Stimulated activated naive CD4-positive, alpha-beta T cell treated with Interleukin-2 at 50 U/mL for 16 hours (primary cell): Measurements from ENCODE around the gene EMILIN3.

ENCODE experiments used
- DNase-seq: peaks from one replicate; lab custom pipeline; 2025; lab: John Stamatoyannopoulos, UW

EMILIN3 gene

GRCh38 chr20:41344938-41345728, 21.5 kb downstream of the EMILIN3 start:
- DNase-seq: no peak

- no peak for DNase-seq
Observed at GRCh38 chr20:41344477-41344876, 22.1 kb downstream of the EMILIN3 start.

DNA sequence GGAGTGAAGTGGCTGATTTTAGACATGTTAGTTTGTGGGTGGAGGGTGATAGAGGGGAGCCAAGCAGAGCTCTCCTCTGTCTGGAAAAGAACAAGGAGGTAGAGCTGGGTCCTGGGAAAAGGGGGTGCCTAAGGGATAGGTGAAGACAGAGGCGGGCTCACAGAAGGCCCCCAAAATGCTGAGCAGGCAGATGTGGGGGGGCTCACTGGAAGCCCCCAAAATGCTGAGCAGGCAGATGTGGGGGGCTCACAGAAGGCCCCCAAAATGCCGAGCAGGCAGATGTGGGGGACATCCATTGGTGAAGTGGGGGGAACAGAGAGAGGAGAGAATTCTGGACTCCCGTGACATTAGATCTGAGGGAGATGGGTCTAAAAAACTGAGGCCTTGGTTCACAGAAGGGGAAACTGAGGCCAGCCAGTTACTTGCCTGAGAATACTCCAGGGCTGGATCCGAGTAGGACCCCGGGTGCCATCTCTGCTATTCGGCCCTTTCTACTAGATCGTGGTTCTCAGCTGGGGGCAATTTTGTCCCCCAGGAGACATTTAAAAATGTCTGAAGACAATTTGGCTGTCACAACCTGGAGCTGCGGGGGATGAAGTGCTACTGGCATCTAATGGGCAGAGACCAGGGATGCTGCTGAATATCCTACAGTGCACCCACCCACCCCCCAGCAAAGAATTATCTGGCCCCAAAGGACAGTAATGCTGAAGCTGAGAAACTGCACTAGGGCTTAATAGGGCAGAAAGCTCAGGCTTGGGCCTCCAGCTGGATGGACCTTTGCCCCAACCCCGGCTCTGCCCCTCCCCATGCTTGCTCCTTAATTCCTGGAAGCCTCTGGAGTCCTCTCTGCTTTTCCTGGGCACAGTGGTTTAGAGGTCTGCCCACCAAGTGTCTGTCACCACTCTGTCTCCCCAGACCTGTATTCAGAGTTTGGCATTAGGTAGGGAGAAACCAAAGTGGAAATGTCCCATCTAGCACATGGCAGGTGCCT, 23.8 kb downstream of the EMILIN3 start:
- no peak for DNase-seq

GRCh38 chr20:41340327-41341055, 26.1 kb downstream of the EMILIN3 start, which contains the start of gene LPIN3:
Gene LPIN3, plus strand, starts transcription at chr20:41340821. Its CDS starts 4,983 bp downstream, at chr20:41345804.
- DNase-seq: peak; percentile 7

DNA sequence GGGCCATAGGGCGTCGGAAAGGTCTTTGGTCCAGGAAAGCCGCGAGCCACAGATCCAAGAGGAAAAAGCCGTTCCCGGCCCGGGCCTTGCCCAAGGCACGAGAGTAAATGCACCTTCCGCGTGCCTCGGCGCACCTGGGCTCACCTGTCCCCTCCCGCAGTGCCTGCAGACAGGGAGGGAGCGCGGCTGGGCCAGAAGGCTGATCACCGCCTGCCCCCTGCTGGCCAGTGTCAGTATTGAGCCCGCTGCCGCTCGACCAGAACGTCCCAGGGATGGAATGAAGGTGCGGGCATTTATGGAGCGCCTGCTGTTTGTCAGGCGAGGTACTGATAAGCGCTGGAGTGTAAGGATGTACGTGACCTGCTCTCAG, 26.7 kb downstream of the EMILIN3 start:
- peak; percentile 73 for DNase-seq

- DNase-seq: no peak
Observed at GRCh38 chr20:41336711-41337492, 29.7 kb downstream of the EMILIN3 start.

- DNase-seq: no peak
Observed at GRCh38 chr20:41335591-41335990, 31.0 kb downstream of the EMILIN3 start.

- no peak for DNase-seq
Observed at GRCh38 chr20:41334443-41335421, 31.9 kb downstream of the EMILIN3 start.

- DNase-seq: no peak
Observed at GRCh38 chr20:41334036-41334435, 32.6 kb downstream of the EMILIN3 start.

DNA sequence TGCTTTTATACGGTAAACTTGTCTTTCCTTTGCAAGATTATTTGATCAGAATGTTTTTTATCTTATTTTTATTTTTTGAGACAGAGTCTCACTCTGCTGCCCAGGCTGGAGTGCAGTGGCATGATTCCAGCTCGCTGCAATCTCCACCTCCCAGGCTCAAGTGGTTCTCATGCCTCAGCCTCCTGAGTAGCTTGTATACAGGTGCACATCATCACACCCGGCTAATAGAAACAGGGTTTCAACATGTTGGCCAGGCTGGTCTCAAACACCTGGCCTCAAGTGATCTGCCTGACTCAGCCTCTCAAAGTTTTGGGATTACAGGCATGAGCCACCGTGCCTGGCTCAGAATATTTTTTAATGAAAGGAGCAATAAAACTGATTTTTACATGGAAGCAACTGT, 34.9 kb downstream of the EMILIN3 start:
- no peak for DNase-seq

GRCh38 chr20:41330941-41331340, 35.7 kb downstream of the EMILIN3 start:
- no peak for DNase-seq

DNA sequence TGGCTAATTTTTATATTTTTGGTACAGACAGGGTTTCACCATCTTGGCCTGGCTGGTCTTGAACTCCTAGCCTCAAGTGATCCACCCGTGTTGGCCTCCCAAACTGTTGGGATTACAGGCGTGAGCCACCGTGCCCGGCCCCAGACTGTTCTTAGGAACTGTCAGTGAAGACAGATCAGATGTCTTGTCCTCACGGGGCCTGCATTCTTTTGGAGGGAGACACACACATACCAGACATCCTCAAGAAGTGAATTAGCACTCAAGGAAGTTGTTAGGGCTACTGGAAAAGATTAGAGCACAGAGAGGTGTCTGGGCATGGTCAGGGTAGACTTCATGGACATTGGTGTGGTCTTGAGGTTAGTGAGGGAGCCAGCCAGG, 36.3 kb downstream of the EMILIN3 start:
- no peak for DNase-seq

GRCh38 chr20:41329435-41330342, 36.9 kb downstream of the EMILIN3 start:
- peak; percentile 38 for DNase-seq

GRCh38 chr20:41327178-41327577, 39.4 kb downstream of the EMILIN3 start:
- no peak for DNase-seq

DNA sequence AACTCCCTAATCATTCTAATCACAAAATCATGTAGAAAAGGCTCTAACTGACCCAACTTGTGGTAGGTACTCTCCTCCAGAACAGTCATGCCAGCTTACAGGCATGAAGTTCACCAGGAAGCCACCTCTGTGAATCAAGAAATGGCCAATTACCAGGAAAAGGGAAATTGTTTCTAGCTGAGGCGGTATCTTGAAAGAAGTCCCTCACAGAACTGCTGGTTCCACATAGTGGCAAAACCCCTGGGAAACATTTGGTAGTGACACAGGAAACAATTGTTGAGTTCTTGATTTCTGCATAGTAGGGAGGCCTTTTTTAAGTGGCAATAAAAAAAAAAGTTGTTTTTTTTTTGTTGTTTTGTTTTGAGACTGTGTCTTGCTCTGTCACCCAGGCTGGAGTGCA, 45.6 kb downstream of the EMILIN3 start:
- DNase-seq: no peak

GRCh38 chr20:41320441-41320840, 46.2 kb downstream of the EMILIN3 start:
- no peak for DNase-seq

DNA sequence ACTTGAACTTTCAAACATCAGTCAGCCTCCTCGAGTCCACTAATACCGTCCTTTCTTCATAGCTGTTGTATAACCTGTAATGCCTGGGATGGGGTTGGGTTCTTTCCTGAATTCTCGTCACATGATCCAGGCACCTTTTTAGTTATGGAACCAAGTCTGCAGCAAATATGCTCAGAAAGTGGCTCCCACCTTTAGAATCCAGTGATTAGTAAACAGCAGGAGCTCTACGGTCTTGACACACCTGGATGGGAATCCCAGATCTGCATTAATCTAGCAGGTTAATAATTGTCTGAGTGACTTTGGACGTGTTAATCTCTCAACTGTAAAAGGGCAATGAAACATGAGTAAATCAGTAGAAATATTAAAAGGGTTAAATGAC, 48.4 kb downstream of the EMILIN3 start:
- no peak for DNase-seq

DNA sequence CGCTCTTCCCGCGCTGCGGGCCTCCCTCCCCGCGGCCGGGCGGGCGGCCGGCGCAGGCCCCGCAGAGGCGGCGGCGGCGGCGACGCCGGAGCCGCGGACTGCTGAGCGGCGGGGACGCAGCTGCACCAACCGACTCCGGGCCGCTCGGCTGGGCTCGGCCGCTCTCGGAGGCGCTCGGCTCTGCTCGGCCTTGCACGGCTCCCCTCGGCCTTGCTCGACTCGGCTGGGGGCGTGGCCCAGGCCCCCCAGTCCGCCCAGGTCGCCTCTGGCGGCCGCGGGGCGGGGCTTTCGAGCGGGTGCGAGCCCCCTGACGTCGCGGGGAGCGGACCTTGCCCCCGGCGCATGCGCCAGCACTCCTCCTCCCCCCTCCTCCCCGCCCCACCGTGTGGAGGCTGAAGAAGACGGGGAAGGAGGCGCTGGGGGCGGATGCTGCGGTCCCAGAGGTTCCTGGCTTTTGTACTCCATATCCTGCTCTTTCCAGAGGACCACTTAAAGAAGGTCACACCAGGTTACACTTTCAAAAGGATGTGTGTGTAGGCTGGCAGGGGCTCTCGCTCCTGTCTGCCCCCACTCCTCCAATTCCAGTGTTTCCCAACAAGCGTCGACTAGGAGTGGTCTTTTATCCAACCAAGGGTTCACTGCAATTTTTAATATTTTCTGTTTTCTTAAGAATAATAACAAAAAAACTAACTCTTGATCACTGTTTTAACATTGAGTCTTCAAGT, 48.9 kb downstream of the EMILIN3 start, which contains the start of gene ZHX3:
TSS of gene ZHX3 (minus strand) at position 186 of the 725 bp plus-strand sequence. CDS start 112,815 bp downstream, outside the sequence.
- peak; percentile 96 for DNase-seq
